ENCODE data around the gene TRIM45.

GRCh38 chr1:117106478-117106877 lies 15.1 kb downstream of the TRIM45 start:
- TF ChIP-seq CTCF (IDR thresholded peaks at IDR 0.05) = no peak
- no peak for TF ChIP-seq EZH2 (IDR thresholded peaks at IDR 0.05; ENCODE audit: borderline replicate concordance, insufficient read depth, low read depth, low read length, poor library complexity, severe bottlenecking)
